Measurements from ENCODE around the gene ICAM3.
A peak's percentile ranks its signal among the peaks of the same experiment; 100 is the strongest.
"Not testable (repeated sequence)": the region's sequence is repeated elsewhere in the genome, so short reads cannot be mapped to it uniquely, and the experiment has no call there.

Gene ICAM3

GRCh38 chr19:10343495-10343894, 4.1 kb upstream of the ICAM3 start:
- no peak for DNase-seq

DNA sequence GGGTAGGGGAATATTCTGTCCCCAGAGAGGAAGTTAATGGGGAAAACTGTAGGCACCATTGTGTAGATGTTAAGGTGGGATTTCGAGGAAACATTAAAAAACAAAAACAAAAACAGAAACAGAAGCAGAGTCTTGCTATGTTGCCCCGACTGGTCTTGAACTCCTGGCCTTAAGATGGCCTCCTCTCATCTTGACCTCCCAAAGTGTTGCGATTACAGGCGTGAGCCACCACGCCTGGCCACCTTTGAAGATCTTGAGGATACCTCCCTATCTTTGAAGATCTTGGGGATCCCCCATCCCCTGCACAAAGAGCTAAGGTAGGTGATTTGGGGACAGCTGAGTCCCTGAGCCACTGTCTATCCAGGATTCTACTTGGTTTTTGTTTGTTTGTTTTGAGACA, 553 bp upstream of the ICAM3 start:
- no peak for DNase-seq

GRCh38 chr19:10338940-10339339, 484 bp downstream of the ICAM3 start:
- no peak for DNase-seq

DNA sequence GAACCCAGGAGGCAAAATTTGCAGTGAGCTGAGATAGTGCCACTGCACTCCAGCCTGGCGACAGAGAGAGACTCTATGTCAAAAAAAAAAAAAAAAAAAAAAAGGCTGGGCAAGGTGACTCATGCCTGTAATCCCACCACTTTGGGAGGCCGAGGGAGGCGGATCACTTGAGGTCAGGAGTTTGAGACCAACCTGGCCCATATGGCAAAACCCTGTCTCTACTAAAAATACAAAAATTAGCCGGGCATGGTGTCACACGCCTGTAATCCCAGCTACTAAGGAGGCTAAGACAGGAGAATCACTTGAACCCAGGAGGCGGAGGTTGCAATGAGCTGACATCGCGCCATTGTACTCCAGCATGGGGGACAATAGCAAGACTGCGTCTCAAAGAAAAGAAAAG, 2.7 kb downstream of the ICAM3 start:
- not testable (repeated sequence) for DNase-seq

DNA sequence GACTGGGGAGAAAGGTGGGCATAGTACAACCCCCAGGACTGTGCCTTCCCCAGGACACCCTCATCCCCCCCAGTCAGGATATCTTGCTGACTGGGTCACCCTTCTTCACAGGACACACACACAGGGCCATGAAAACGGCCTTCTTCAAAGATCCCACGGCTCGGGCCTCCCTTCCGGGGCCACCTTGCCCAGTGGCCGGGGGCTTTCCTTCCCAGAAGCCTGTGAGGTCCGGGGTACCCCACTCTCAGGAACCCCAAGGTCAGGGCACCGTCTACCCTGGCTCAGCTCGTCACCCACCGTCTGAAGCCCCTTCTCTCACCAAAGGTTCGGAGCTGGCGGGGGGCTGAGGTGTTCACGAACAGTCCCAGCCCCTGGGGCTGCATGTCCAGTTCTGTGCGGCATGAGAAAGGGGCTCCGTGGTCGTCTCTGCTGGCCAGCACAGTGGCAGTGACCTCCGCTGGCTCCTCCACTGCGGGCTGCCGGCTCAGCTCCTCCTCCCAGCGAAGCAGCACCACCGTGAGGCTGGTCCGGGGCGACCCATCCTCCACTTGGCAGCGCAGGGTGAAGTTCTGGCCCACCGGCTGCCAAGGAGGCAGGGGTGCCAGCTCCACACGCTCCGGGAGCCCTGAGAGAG, 4.0 kb downstream of the ICAM3 start:
- no peak for DNase-seq

DNA sequence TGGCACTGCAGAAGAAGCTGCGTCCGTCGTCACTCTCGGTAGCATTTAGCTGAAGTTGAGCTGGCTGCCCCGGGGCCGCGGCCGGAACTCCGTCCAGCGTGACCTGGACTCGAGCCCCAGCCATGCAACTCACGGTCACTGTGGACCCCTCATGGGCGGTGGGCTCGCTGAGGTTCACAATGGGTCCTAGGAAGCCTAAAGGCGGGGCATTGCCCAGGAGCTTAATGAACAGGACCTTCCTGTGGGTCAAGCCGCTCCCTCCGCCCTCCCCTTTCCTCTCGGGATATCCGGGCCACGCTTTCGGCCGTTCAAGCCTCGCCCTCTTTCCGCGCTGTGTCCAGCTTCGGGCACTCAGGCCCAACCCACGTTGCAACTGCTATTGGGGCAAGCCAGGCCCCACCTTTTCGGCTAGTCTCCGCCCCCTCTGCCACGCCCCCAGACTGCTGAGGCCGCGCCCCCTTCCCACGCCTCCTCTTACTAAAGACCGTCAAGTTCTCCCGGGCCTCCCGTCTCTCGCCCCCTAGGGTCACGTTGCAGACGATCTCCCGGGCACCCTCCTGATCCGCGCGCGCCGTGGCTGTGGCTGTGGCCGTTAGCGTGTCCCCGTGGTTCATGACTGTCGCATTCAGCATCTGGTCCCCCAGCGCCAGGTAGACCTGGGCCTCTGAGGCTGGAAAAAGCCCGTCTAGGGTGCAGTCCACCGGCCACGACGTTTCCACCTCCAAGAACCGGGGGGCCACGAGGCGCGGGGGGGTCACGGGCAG, 4.7 kb downstream of the ICAM3 start:
- DNase-seq = peak; percentile 99

DNA sequence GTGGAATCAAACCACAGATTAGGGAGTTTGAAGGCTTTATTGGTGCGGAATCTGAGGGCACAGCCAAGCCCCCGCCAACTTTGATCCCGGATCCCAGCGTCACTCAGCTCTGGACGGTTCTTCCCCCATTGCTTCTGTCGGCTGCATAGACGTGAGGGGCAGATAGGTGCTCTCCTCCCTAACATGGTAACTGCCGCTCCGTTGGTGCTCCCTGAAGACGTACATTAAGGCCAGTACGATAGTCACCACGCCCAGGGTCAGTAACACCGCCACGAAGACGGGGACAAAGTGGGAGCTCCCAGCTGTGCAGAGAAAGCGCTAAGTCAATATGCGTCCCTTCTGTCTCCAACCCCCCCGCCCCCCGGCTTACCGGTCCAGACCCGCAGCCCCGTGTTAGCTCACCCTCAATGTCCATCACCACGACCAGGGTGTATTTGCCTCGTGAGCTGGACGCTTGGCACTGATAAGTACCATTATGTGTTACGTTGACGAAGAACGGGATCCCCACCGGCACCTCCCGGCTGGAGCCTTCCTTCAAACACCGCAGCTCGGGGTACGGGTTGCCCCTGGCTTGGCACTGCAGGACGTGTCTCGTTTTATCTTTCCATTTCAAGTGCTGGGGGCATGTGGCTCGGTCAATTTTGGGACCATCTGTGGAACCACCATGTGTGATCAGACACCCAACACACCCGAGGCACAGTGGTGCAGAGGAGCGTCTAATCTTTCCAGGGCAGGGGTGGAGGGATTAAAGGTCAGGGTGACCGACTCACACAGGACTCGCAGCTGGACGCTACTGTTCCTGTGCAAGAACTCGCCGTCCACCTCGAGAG, 5.5 kb downstream of the ICAM3 start:
- no peak for DNase-seq

GRCh38 chr19:10332965-10333757, 6.3 kb downstream of the ICAM3 start, which contains the start of gene RAVER1:
Gene RAVER1 (minus strand): TSS chr19:10333529. CDS start chr19:10333507, 22 bp downstream.
- peak; percentile 98 for DNase-seq

DNA sequence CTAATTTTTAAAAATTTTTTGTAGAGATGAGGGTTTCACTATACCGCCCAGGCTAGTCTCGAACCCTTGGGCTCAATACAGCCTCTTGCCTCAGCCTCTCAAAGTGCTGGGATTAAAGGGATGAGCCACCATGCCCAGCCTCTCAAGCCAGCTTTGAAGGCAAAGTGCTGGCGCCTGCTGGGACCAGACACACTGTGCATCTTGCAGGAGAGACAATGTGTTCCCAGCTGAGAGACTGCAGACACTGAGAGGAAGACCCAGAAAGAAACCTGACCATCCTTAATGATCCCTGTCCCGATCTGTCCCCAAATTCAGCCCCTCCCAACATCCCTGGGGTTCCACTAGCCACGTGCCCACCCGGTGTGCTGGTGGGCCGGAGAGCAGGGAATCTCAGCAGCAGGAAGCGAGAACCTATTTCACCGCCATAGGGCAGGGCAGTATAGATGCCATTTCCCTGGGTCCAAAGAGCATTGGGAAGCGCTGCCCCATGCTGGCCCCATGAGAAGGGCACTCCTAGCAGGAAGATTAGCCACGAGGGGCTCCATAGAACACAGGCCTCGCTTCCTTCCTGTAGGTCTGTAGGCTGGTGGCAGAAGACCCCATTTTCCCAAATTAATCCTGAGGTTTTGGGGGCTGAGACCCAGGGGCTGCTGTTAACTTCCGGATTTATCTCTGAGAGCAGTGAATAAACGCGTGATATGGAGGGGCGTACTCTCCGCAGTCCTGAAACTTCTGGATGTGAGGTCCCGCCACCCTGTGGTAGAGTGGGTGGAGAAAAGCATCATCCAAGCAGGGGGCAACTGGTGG, 7.1 kb downstream of the ICAM3 start:
- no peak for DNase-seq

DNA sequence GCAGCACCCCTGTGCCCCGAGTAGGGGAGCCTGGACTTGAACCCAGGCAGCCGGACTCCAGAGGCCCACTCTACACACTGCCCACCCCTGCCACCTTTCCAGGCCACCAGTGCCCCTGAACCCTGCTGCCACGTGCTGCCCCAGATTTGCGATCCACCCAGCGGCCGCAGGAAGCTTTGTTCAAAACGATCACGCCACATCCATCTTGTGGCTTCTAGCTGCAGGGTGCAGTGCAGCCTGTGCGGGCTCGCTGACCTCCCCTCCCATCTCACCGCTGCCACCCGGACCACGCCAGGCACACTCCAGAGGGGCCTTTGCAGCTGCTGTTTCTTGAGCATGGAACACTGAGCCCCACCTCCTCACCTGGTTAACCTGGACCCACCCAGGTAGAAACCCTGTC, 9.9 kb downstream of the ICAM3 start:
- DNase-seq = no peak

GRCh38 chr19:10328558-10329429, 10.6 kb downstream of the ICAM3 start:
- DNase-seq = no peak

DNA sequence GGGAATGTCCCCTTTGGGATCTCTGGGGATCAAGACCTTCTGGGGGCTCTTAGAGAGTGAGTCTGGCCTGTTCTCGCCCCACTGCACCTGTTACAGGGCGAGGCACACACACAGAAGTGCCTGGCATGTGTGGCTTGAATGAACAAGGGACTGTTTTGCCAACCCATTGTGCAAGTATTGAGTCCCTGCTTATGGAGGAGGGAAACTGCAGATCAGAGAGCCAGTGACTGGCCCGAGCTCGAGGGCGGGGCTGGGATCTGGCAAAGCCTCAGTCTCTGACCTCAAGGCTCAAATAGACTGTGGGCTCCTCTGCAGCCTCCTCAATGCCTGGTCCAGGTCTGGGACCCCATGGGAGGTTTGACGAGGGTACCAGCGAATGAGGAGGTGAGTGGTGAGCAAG, 11.6 kb downstream of the ICAM3 start:
- no peak for DNase-seq

DNA sequence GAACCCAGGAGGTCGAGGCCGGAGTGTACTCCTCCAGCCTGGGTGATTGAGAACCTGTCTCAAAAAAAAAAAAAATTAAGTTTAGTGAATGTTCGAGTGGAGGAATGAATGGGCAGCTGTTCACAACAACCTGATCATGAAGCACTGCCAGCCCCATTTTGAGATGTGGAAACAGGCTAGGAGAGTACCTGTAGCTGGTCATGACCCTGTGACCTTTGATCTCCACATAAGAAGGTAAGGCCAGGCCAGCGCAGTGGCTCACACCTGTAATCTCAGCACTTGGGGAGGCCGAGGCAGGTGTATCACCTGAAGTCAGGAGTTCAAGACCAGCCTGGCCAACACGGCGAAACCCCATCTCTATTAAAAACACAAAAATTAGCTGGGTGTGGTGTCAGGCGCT, 13.7 kb downstream of the ICAM3 start:
- DNase-seq = no peak

DNA sequence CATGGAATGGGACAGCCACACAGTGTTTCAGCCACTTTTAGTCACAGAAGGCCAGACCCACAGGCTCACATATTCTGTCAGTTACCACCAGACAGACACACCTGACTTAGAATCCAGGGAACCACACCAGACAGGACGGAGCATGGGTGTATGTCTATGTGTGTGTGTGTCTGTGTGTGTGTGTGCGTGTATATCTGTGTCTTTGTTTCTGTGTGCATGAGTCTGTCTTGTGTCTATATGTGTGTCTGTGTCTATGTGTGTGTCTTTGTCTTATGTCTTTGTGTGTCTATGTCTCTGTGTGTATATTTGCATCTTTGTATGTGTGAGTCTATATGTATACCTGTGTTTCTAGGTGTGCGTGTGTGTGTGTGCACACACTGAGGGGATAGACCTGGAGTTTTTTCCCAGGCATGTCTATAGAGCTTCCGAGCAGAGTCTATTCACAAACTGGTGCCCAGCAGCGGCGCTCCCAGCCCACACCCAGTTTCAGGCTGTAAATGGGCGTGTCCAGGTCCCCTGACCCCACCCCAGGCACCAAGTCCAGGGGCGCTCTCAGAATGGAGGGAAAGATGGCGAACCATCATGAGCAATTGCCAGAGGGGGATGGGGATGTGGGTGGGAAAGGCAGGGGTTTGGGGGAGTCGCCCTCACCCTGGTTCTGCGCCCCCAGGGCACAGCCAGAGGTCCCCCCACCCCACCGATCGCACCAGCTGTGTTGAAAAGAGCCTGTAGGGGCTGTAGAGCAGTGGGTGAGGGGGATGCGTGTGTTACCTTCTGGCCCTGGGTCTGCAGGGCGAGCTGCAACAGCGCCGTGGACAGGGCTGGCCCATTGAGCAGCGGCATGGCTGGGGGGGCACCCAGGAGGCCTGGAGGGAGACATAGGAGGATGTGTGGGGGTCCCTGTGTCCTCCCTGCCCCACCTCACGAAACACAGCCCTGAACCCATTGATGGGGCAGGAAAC, 17.3 kb downstream of the ICAM3 start:
- no peak for DNase-seq

DNA sequence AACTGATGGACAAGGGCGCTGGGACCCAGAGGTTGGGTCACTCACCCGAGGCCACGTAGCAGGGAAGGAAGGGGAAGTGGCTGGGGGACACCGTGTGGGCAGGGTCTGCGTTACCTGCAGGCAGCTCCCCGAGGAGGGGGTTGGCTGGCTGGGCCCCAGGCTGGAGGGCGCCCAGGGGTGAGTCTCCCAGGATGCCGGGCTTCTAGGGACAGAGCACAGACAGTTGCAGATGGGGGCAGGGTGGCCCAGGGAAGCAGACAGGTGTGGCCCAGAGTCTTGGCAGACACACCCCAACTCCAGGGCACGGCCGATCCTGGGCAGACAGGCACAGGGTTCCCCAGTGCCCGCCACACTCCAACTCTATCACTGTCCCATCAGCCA, 18.0 kb downstream of the ICAM3 start:
- no peak for DNase-seq

GRCh38 chr19:10320602-10321416, 18.6 kb downstream of the ICAM3 start:
- peak; percentile 44 for DNase-seq

DNA sequence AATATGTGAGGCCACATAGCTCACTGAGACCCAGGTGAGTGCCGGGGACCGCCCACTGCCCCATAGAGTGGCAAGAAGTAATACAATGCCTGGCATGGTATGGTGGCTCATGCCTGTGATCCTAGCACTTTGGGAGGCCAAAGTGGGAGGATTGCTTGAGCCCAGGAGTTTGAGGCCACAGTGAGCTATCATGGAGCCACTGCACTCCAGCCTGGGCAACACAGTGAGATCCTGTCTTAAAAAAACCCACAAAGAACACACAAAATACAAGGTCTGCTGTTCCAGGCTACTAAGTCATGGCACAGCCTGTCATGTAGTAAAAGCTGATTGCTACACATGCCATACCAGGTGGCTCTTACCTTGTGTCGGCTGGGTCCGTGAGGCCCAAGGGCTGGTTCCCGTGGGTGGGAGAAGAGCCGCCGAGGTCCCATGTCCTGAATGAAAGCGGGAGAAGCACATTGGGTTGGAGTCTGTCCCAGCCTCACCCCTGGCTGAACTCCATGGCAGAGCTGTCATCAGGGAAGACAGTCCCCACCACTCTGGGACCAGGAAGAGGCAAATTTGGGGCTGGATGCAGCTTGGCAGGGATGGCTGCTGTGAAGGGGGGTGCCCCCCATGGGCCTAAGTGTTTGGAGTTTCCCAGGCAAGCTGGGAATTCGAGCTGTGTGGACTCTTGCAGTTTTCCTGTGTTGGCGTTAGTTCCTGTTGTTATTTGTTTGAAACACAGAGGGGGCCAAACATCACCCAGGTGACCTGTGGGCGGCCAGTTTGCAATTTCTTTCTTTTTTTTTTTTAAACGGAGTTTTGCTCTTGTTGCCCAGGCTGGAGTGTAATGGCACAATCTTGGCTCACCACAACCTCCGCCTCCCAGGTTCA, 20.4 kb downstream of the ICAM3 start:
- no peak for DNase-seq
